ENCODE data around the gene COX6A1. TPM values are rescaled to one million over a fixed set of nuclear protein-coding genes. Genes with fewer than 3 reads are reported as not detected.

The COX6A1 gene
- total RNA-seq, 1 donor from 2014 or later, result 928 TPM

- TF ChIP-seq POLR2A (IDR thresholded peaks at IDR 0.05), result no peak
- no peak for TF ChIP-seq POLR2AphosphoS5 (IDR thresholded peaks at IDR 0.05; ENCODE audit: insufficient read depth in 1 of 2, low read depth in 1 of 2)
- TF ChIP-seq, protein P1, sequence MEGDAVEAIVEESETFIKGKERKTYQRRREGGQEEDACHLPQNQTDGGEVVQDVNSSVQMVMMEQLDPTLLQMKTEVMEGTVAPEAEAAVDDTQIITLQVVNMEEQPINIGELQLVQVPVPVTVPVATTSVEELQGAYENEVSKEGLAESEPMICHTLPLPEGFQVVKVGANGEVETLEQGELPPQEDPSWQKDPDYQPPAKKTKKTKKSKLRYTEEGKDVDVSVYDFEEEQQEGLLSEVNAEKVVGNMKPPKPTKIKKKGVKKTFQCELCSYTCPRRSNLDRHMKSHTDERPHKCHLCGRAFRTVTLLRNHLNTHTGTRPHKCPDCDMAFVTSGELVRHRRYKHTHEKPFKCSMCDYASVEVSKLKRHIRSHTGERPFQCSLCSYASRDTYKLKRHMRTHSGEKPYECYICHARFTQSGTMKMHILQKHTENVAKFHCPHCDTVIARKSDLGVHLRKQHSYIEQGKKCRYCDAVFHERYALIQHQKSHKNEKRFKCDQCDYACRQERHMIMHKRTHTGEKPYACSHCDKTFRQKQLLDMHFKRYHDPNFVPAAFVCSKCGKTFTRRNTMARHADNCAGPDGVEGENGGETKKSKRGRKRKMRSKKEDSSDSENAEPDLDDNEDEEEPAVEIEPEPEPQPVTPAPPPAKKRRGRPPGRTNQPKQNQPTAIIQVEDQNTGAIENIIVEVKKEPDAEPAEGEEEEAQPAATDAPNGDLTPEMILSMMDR (IDR thresholded peaks at IDR 0.05), result no peak
- Histone ChIP-seq H3K4me3 (no peak overlapping the region), H3K36me3 (no peaks in the 10 kb centered on the region), H3K27me3 (no peaks in the 10 kb centered on the region), H3K27ac (no peak overlapping the region), H3K4me1 (no peaks in the 10 kb centered on the region), H3K9me3 (no peaks in the 10 kb centered on the region)
- intact Hi-C loops (cut with DNase I), result no loop called here
- DNase-seq (ENCODE audit: extremely low spot score in 2 of 2), result no peak
These were observed 39.9 kb upstream of the COX6A1 start for GRCh38 chr12:120397824-120398540.

DNA sequence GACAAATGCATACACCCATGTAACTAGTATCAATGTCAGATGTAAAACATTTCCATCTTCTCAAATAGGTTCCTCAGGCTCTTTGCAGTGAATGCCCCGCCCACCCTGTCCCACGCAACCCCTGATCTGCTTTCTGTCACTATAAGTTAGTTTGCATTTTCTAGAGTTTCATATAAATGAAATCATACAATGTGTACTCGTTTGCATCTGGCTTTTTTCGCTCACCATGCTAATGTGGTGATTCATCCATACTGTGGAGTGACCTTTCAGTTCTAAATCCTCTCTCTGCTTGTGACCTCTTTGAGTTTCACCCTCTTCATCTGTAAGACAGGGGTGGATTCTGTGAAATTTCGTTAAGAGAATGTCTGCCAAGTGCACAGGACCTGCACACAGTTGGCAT, 38.4 kb upstream of the COX6A1 start:
- H3K27ac ChIP-seq, result no peak overlapping the region
- no peaks in the 10 kb centered on the region for H3K27me3 ChIP-seq
- intact Hi-C loops (cut with DNase I), result no loop called here
- no peaks in the 10 kb centered on the region for H3K9me3 ChIP-seq
- H3K4me1 ChIP-seq, result no peaks in the 10 kb centered on the region
- no peak overlapping the region for H3K4me3 ChIP-seq
- H3K36me3 ChIP-seq, result no peaks in the 10 kb centered on the region
- DNase-seq (ENCODE audit: extremely low spot score in 2 of 2), result no peak
- TF ChIP-seq, protein P1 (IDR thresholded peaks at IDR 0.05), result no peak
- TF ChIP-seq POLR2AphosphoS5 (IDR thresholded peaks at IDR 0.05; ENCODE audit: insufficient read depth in 1 of 2, low read depth in 1 of 2), result no peak
- no peak for TF ChIP-seq POLR2A (IDR thresholded peaks at IDR 0.05)

- no peaks in the 10 kb centered on the region for H3K27me3 ChIP-seq
- TF ChIP-seq, protein P1 (IDR thresholded peaks at IDR 0.05), result no peak
- no peak for TF ChIP-seq POLR2AphosphoS5 (IDR thresholded peaks at IDR 0.05; ENCODE audit: insufficient read depth in 1 of 2, low read depth in 1 of 2)
- TF ChIP-seq POLR2A (IDR thresholded peaks at IDR 0.05), result no peak
- no peak for DNase-seq (ENCODE audit: extremely low spot score in 2 of 2)
- H3K27ac ChIP-seq, result no peak overlapping the region
- H3K4me1 ChIP-seq, result no peaks in the 10 kb centered on the region
- no peak overlapping the region for H3K4me3 ChIP-seq
- no peaks in the 10 kb centered on the region for H3K9me3 ChIP-seq
- intact Hi-C loops (cut with DNase I), result no loop called here
- no peaks in the 10 kb centered on the region for H3K36me3 ChIP-seq
These were observed 35.7 kb upstream of the COX6A1 start for GRCh38 chr12:120402217-120402616.

DNA sequence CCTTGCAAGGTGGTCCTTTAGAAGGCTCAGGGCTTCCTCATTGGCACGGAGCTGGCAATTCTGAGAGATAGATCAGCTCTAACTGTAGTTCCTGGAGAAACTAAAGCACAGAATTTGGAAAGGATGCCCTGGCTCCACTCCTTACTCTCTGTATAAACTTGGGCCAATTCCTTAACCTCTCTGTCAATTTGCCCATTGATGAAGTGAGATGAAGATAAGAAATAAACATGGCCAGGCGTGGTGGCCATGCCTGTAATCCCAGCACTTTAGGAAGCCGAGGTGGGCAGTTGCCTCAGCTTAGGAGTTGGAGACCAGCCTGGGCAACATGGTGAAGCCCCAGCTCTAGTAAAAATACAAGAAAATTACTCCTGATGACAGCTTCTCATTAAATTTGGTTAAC, 34.0 kb upstream of the COX6A1 start:
- intact Hi-C loops (cut with DNase I), result no loop called here
- no peak for TF ChIP-seq POLR2A (IDR thresholded peaks at IDR 0.05)
- Histone ChIP-seq H3K27ac (no peak overlapping the region), H3K36me3 (no peaks in the 10 kb centered on the region), H3K27me3 (no peaks in the 10 kb centered on the region), H3K4me3 (no peak overlapping the region), H3K9me3 (no peaks in the 10 kb centered on the region), H3K4me1 (no peaks in the 10 kb centered on the region)
- DNase-seq (ENCODE audit: extremely low spot score in 2 of 2), result no peak

DNA sequence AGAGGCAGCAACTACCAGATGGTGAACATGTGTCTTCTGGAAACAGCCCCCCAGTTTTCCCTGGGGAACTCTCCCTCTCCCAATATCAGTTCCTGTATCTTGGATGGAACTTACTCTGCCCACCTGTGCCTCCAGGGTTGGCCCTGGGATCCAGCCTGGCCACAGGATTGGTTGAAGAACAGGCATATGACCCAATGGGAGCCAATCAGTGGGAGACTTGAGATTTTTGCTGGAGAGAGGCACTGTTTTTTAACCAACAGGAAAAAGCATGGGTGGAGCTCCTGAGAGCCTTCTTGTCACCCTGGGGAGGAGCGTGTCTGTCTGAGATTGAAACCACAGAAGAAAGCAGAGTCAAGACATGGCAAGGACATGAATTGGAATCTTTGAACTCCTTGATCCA, 33.6 kb upstream of the COX6A1 start:
- DNase-seq (ENCODE audit: extremely low spot score in 2 of 2), result no peak
- no peak overlapping the region for H3K27ac ChIP-seq
- H3K4me3 ChIP-seq, result no peak overlapping the region
- TF ChIP-seq, protein P1 (IDR thresholded peaks at IDR 0.05), result no peak
- H3K27me3 ChIP-seq, result no peaks in the 10 kb centered on the region
- H3K9me3 ChIP-seq, result no peaks in the 10 kb centered on the region
- intact Hi-C loops (cut with DNase I), result no loop called here
- no peaks in the 10 kb centered on the region for H3K36me3 ChIP-seq
- H3K4me1 ChIP-seq, result no peaks in the 10 kb centered on the region

All from vagina (tissue), 2 donors.